GM23248 (cell line): Measurements from ENCODE around the gene CDC14A.

ENCODE experiments used
- EZH2 ChIP-seq: fragments of 200-600 bp; sonication (generic); IDR thresholded peaks from 2 replicates; pipeline ENCODE4 v1.6.1; 2018; ENCODE audit warnings: antibody characterized with exemption, mild to moderate bottlenecking; ENCODE audit not compliant: insufficient read depth, poor library complexity, severe bottlenecking
- EZH2phosphoT487 ChIP-seq: fragments of 200-600 bp; sonication (generic); IDR thresholded peaks from 2 replicates; pipeline ENCODE4 v1.6.1; 2018; ENCODE audit warnings: antibody characterized with exemption, moderate library complexity, mild to moderate bottlenecking, low read depth; ENCODE audit not compliant: insufficient read depth

DNA sequence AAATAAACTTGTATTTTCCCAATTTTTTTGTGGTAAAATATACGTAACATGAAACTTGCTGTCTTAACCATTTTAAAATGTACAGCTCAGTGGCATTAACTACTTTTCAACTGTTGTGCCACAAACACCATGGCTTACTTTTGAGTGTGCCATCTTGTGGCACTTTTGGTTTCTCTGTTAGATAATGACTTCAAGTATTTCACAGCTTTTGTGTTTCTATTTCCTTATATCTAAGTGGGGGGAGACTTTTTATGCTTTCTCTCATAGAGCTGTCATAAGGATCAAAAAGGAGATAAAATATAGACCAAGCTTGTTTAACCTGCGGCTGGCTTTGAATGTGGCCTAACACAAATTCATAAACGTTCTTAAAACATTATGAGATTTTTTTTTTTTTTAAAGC lies 44.3 kb downstream of the CDC14A start:
- TF ChIP-seq EZH2phosphoT487 (no peak), EZH2 (no peak)
